HepG2 (cell line): ENCODE measurements around the gene SAPCD2. TPM values are rescaled to one million over a fixed set of nuclear protein-coding genes. Genes with fewer than 3 reads are reported as not detected.
A peak's percentile ranks its signal among the peaks of the same experiment; 100 is the strongest.

ENCODE experiments used
- ELK4 ChIP-seq: sonication (generic); formaldehyde crosslinking; IDR thresholded peaks from 2 replicates; pipeline ENCODE4 v1.9.0; 2021; ENCODE audit warnings: missing genetic modification reagents, borderline replicate concordance
- FOXP4 ChIP-seq: sonication (generic); formaldehyde crosslinking; IDR thresholded peaks from 2 replicates; pipeline ENCODE4 v1.4.0; 2020; ENCODE audit warnings: missing genetic modification reagents
- GMEB2 ChIP-seq: IDR thresholded peaks from 2 replicates; pipeline ENCODE4 v1.6.1; 2016; ENCODE audit warnings: missing biosample characterization, missing genetic modification reagents, low read depth
- HNF4A ChIP-seq: sonication (generic); formaldehyde crosslinking; IDR thresholded peaks from 2 replicates; pipeline ENCODE4 v1.4.0; 2020; ENCODE audit warnings: missing genetic modification reagents
- MAFF ChIP-seq: IDR thresholded peaks from 2 replicates; pipeline ENCODE4 v1.6.1; 2011; ENCODE audit warnings: low read depth, low read length, improper control_type of control experiment
- MYC ChIP-seq: sonication (generic); formaldehyde crosslinking; IDR thresholded peaks from 2 replicates; pipeline ENCODE4 v1.9.0; 2021; ENCODE audit warnings: missing genetic modification reagents, borderline replicate concordance
- NCOA2 ChIP-seq: sonication (generic); formaldehyde crosslinking; IDR thresholded peaks from 2 replicates; pipeline ENCODE4 v1.8.0; 2022; ENCODE audit warnings: inconsistent platforms
- NR2C2 ChIP-seq: sonication (generic); formaldehyde crosslinking; IDR thresholded peaks from 2 replicates; pipeline ENCODE4 v1.4.0; 2020; ENCODE audit warnings: missing genetic modification reagents, mild to moderate bottlenecking, moderate library complexity, borderline replicate concordance
- NRL ChIP-seq: sonication (generic); formaldehyde crosslinking; IDR thresholded peaks from 2 replicates; pipeline ENCODE4 v1.5.0; 2020; ENCODE audit warnings: missing genetic modification reagents, mild to moderate bottlenecking, moderate library complexity, borderline replicate concordance
- RORA ChIP-seq: sonication (generic); formaldehyde crosslinking; IDR thresholded peaks from 2 replicates; pipeline ENCODE4 v1.5.0; 2020; ENCODE audit warnings: mild to moderate bottlenecking, missing genetic modification reagents, moderate library complexity
- SMAD1 ChIP-seq: sonication (generic); formaldehyde crosslinking; IDR thresholded peaks from 2 replicates; pipeline ENCODE4 v1.4.0; 2020; ENCODE audit warnings: missing genetic modification reagents, low read depth, mild to moderate bottlenecking, borderline replicate concordance
- TAF15 ChIP-seq: fragments of 200-400 bp; formaldehyde crosslinking; IDR thresholded peaks from one replicate; pipeline ENCODE4 v1.6.1; 2018; ENCODE audit warnings: mild to moderate bottlenecking, low read depth, low read length; ENCODE audit not compliant: poor library complexity, severe bottlenecking
- TEAD3 ChIP-seq: optimal IDR thresholded peaks from 2 replicates; pipeline ENCODE3; 2016; ENCODE audit warnings: borderline replicate concordance
- TRIM22 ChIP-seq: fragments of 450-650 bp; IDR thresholded peaks from 2 replicates; pipeline ENCODE4 v1.6.1; 2017
- ZNF138 ChIP-seq: sonication (generic); formaldehyde crosslinking; IDR thresholded peaks from 2 replicates; pipeline ENCODE4 v1.5.0; 2020; ENCODE audit warnings: mild to moderate bottlenecking, low read depth, missing genetic modification reagents
- ZNF281 ChIP-seq: sonication (generic); formaldehyde crosslinking; IDR thresholded peaks from 2 replicates; pipeline ENCODE4 v1.4.0; 2020; ENCODE audit warnings: missing genetic modification reagents, borderline replicate concordance
- ZNF326 ChIP-seq: sonication (generic); formaldehyde crosslinking; IDR thresholded peaks from 2 replicates; pipeline ENCODE4 v1.4.0; 2020; ENCODE audit warnings: missing genetic modification reagents, borderline replicate concordance
- ZNF7 ChIP-seq: IDR thresholded peaks from 2 replicates; pipeline ENCODE4 v1.6.1; 2016; ENCODE audit warnings: missing biosample characterization, missing genetic modification reagents
- ZNF788 ChIP-seq: sonication (generic); formaldehyde crosslinking; IDR thresholded peaks from 2 replicates; pipeline ENCODE4 v1.5.0; 2020; ENCODE audit warnings: mild to moderate bottlenecking, missing genetic modification reagents, borderline replicate concordance
- ZNF850 ChIP-seq: sonication (generic); formaldehyde crosslinking; conservative IDR thresholded peaks from 2 replicates; pipeline ENCODE4 v1.9.0; 2021; ENCODE audit warnings: mild to moderate bottlenecking, missing genetic modification reagents
- ZNF879 ChIP-seq: sonication (generic); formaldehyde crosslinking; IDR thresholded peaks from 2 replicates; pipeline ENCODE4 v1.8.1; 2023; ENCODE audit warnings: missing genetic modification reagents
- polyA plus RNA-seq, 8 experiments: library from polyadenylated mRNA; depleted of rRNA in 3 of 8; stranded (reverse) in 7 of 8; unstranded in 1 of 8; fragments of >200 nt; fragmentation: Illumina TruSeq in 4 of 8; extraction: Trizol in 4 of 8; gene quantifications; 2 replicates each; pipeline versions ENCODE4 v1.2.1 to v1.2.3, GENCODE V29; 2011 to 2016; ENCODE audit warnings: low read depth in 4 of 8, missing spikeins in 1 of 8, mixed read lengths in 1 of 8; ENCODE audit not compliant: insufficient read depth in 1 of 8
- total RNA-seq, 5 experiments: library from RNA; depleted of rRNA; stranded (reverse); fragments of >200 nt; fragmentation: Illumina TruSeq; extraction: Trizol; gene quantifications; 2 replicates each; pipeline ENCODE4 v1.2.3, GENCODE V29; 2016; ENCODE audit warnings: low read depth in 1 of 5

Gene SAPCD2
- total and polyA plus RNA-seq, 2 of the 13 experiments (the other 11 are each of a cell fraction or from before 2014, with no cell fraction given), result 21.9 to 42.8 TPM

- TF ChIP-seq ELK4 (no peak), TEAD3 (CRISPR knock-in tag) (peak; percentile 10), MAFF (no peak), ZNF7 (CRISPR knock-in tag) (no peak), RORA (CRISPR knock-in tag) (no peak), GMEB2 (CRISPR knock-in tag) (no peak), NRL (no peak), ZNF281 (0 out of 2 replicates have a peak, but pooled peaks have one; percentile 23), ZNF879 (CRISPR knock-in tag) (no peak), TRIM22 (no peak), ZNF138 (no peak), HNF4A (CRISPR knock-in tag) (no peak), MYC (CRISPR knock-in tag) (no peak), ZNF788 (no peak), NR2C2 (CRISPR knock-in tag) (no peak), NCOA2 (CRISPR knock-in tag) (peak; percentile 36; the same call in 1 of the 2 replicates), SMAD1 (CRISPR knock-in tag) (0 out of 2 replicates have a peak, but pooled peaks have one; percentile 40), ZNF850 (no peak), FOXP4 (peak; percentile 2; the same call in 1 of the 2 replicates), TAF15 (peak; percentile 0), ZNF326 (CRISPR knock-in tag) (no peak)
Observed at GRCh38 chr9:137070906-137071275, 534 bp upstream of the SAPCD2 start (continued).
